OCI-LY1 (cell line): ENCODE measurements around the gene ACP5.
"Not testable (repeated sequence)": the region's sequence is repeated elsewhere in the genome, so short reads cannot be mapped to it uniquely, and the experiment has no call there.

Source experiments
- H2AFZ ChIP-seq: fragments of 200-600 bp; sonication (generic), shearing (Covaris generic); 2 replicates; pipeline ENCODE4 v1.6.0; 2014; ENCODE audit warnings: antibody characterized with exemption, mild to moderate bottlenecking, low read length
- H3F3A ChIP-seq: fragments of 200-600 bp; sonication (generic), shearing (Covaris generic); 2 replicates; pipeline ENCODE4 v1.6.0; 2014; ENCODE audit warnings: mild to moderate bottlenecking, antibody characterized with exemption, low read length, moderate library complexity; ENCODE audit not compliant: insufficient read depth
- H3K27ac ChIP-seq: fragments of 200-600 bp; sonication (generic); 2 replicates; pipeline ENCODE4 v1.5.1; 2014; ENCODE audit warnings: low read length, mixed run types, mild to moderate bottlenecking, low read depth; ENCODE audit not compliant: poor library complexity, severe bottlenecking
- H3K27me3 ChIP-seq: fragments of 200-600 bp; sonication (generic); 2 replicates; pipeline ENCODE4 v1.6.0; 2014; ENCODE audit warnings: antibody characterized with exemption, mild to moderate bottlenecking, low read length, moderate library complexity; ENCODE audit not compliant: insufficient read depth
- H3K36me3 ChIP-seq: fragments of 200-600 bp; sonication (generic); 2 replicates; pipeline ENCODE4 v1.6.1; 2014; ENCODE audit warnings: mild to moderate bottlenecking, antibody characterized with exemption, low read length, moderate library complexity, mixed read lengths; ENCODE audit not compliant: insufficient read depth
- H3K4me1 ChIP-seq: fragments of 200-600 bp; sonication (generic); 2 replicates; pipeline ENCODE4 v1.5.1; 2014; ENCODE audit warnings: mild to moderate bottlenecking, low read length, moderate library complexity; ENCODE audit not compliant: insufficient read depth, severe bottlenecking
- H3K4me2 ChIP-seq: fragments of 200-600 bp; sonication (generic), shearing (Covaris generic); 2 replicates; pipeline ENCODE4 v1.6.1; 2014; ENCODE audit warnings: low read length
- H3K4me3 ChIP-seq: fragments of 200-600 bp; sonication (generic); 2 replicates; pipeline ENCODE4 v1.5.1; 2014; ENCODE audit warnings: low read length, low read depth, mild to moderate bottlenecking, mixed read lengths; ENCODE audit not compliant: poor library complexity, severe bottlenecking
- H3K79me2 ChIP-seq: fragments of 200-600 bp; shearing (Covaris generic); 2 replicates; pipeline ENCODE4 v1.6.1; 2016; ENCODE audit warnings: mixed run types, low read length, mixed read lengths; ENCODE audit not compliant: insufficient read depth
- H3K9ac ChIP-seq: fragments of 200-600 bp; sonication (generic), shearing (Covaris generic); 2 replicates; pipeline ENCODE4 v1.6.1; 2014; ENCODE audit warnings: mild to moderate bottlenecking, low read length, mixed read lengths
- H3K9me2 ChIP-seq: fragments of 200-600 bp; sonication (generic), shearing (Covaris generic); 2 replicates; pipeline ENCODE4 v1.6.1; 2014; ENCODE audit warnings: low read depth, mild to moderate bottlenecking, low read length, mixed read lengths
- H3K9me3 ChIP-seq: fragments of 200-600 bp; shearing (Covaris generic); 2 replicates; pipeline ENCODE4 v1.6.1; 2014; ENCODE audit warnings: low read length, mixed read lengths
- H4K20me1 ChIP-seq: fragments of 200-600 bp; sonication (generic), shearing (Covaris generic); 2 replicates; pipeline ENCODE4 v1.6.0; 2016; ENCODE audit warnings: mild to moderate bottlenecking, low read length; ENCODE audit not compliant: insufficient read depth
- CTCF ChIP-seq: fragments of 200-600 bp; sonication (generic), shearing (Covaris generic); IDR thresholded peaks from 2 replicates; pipeline ENCODE4 v1.5.1; 2017; ENCODE audit warnings: mild to moderate bottlenecking, antibody characterized with exemption, low read length, moderate library complexity, mixed read lengths
- EZH2 ChIP-seq: fragments of 200-600 bp; sonication (generic), shearing (Covaris generic); IDR thresholded peaks from 2 replicates; pipeline ENCODE4 v1.8.0; 2017; ENCODE audit warnings: borderline replicate concordance, mixed run types, mild to moderate bottlenecking, antibody characterized with exemption, low read length, moderate library complexity, mixed read lengths

Gene ACP5

DNA sequence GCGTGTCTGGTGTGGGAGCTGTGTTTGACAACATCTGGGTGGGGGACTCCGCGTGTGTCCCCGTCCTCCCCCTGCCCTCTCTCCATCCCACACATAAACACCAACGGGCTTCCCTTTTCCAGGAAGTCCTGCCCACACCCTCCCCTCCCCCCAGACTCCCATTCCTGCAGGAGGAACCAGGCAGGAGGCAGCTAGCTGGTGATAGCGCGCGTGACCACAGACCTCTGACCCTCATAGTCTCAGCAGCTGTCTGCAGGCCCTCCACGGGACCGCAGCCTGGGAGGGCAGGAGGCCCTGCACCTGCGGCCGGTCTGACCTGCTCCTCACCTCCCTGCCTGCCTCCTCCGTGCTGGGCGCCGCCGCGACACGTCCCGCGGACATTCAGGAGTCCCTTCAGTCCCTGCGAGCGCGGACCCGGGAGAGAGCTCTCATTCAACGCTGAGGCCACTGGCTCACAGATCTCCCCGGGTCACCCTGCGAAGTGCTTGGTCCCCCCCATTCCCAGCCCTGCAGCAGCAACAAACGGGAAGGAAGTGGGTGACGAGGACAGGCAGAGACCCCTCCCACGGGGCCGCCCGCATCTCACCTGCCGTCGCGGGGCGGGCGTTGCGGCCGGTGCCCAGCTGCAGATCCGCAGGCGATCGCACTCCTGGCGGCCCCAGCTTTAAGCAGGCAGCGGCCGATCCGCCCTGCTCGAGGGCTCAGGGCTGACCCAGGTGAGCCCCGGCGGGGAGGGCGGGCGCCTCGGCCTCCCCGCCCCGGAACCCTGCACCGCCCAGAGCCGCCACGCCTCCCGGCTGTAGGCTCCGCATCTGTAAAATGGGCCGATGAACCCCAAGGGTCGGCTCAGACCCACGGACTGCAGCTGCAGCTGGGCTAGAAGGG lies 1.1 kb upstream of the ACP5 start:
- TF ChIP-seq CTCF (no peak), EZH2 (no peak)
- peak overlapping the region; percentile 55 for H3K4me3 ChIP-seq
- H3K27me3 ChIP-seq, result no peaks in the 10 kb centered on the region
- H3K9me3 ChIP-seq, result no peaks in the 10 kb centered on the region
- no peaks in the 10 kb centered on the region for H4K20me1 ChIP-seq
- H3K4me1 ChIP-seq, result peaks cover 45% of the 10 kb centered on the region
- H2AFZ ChIP-seq, result no peak overlapping the region
- H3F3A ChIP-seq, result no peaks in the 10 kb centered on the region
- no peaks in the 10 kb centered on the region for H3K9me2 ChIP-seq
- peak overlapping the region; percentile 2 for H3K27ac ChIP-seq
- no peaks in the 10 kb centered on the region for H3K36me3 ChIP-seq
- H3K79me2 ChIP-seq, result no peaks in the 10 kb centered on the region
- H3K4me2 ChIP-seq, result peak overlapping the region; percentile 62
- peak overlapping the region; percentile 45; the same call in 1 of the 2 replicates for H3K9ac ChIP-seq

DNA sequence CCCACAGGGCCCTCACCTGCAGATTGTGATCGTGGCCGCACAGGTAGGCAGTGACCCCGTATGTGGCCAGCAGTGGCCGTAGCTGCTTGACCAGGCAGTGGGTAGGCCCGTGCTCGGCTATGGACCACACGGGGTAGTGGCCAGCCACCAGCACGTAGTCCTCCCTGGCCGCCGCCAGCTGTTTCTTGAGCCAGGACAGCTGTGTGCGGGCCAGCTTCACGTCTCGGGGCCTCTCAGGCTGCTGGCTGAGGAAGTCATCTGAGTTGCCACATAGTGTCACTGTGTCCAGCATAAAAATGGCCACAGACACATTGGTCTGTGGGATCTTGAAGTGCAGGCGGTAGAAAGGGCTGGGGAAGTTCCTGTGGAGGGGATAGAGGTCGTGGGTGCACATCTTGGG lies 1.2 kb downstream of the ACP5 start:
- no peaks in the 10 kb centered on the region for H3F3A ChIP-seq
- H3K4me1 ChIP-seq, result peaks cover 29% of the 10 kb centered on the region
- H2AFZ ChIP-seq, result no peak overlapping the region
- no peaks in the 10 kb centered on the region for H3K79me2 ChIP-seq
- no peak overlapping the region for H3K9ac ChIP-seq
- H3K27me3 ChIP-seq, result no peaks in the 10 kb centered on the region
- no peak overlapping the region for H3K4me3 ChIP-seq
- no peak overlapping the region for H3K27ac ChIP-seq
- TF ChIP-seq CTCF (no peak), EZH2 (no peak)
- H3K4me2 ChIP-seq, result no peak overlapping the region
- H3K36me3 ChIP-seq, result no peaks in the 10 kb centered on the region
- H3K9me2 ChIP-seq, result no peaks in the 10 kb centered on the region
- no peaks in the 10 kb centered on the region for H4K20me1 ChIP-seq
- no peaks in the 10 kb centered on the region for H3K9me3 ChIP-seq

DNA sequence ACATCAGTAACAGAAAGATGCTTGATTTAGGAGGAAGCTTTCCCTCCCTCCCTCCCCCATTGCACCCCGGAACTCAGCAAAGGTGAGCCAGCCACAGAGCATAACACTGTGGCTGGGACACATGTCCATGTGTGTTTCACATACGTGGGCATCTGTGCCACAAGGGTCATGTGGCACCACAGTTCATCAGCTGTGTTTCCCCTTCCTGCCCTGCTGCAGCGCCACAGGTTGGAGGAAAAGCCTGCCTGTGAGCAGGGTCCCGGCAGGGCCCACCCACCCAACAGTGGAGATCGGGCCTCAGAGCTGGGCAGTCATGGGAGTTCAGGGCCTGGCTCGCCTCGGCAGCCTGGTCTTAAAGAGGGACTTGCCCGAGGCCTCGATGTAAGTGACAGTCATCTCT lies 2.8 kb downstream of the ACP5 start:
- H4K20me1 ChIP-seq, result no peaks in the 10 kb centered on the region
- no peaks in the 10 kb centered on the region for H3K9me3 ChIP-seq
- peaks cover 16% of the 10 kb centered on the region for H3K4me1 ChIP-seq
- no peaks in the 10 kb centered on the region for H3K9me2 ChIP-seq
- H3K4me3 ChIP-seq, result no peak overlapping the region
- no peaks in the 10 kb centered on the region for H3K79me2 ChIP-seq
- TF ChIP-seq CTCF, result no peak
- no peak for TF ChIP-seq EZH2
- H3K27me3 ChIP-seq, result no peaks in the 10 kb centered on the region
- no peaks in the 10 kb centered on the region for H3F3A ChIP-seq
- H3K4me2 ChIP-seq, result no peak overlapping the region
- H3K27ac ChIP-seq, result no peak overlapping the region
- no peak overlapping the region for H3K9ac ChIP-seq
- no peak overlapping the region for H2AFZ ChIP-seq
- no peaks in the 10 kb centered on the region for H3K36me3 ChIP-seq

- H3K9me3 ChIP-seq, H3K27me3 ChIP-seq, H2AFZ ChIP-seq, H3F3A ChIP-seq, H4K20me1 ChIP-seq, H3K4me3 ChIP-seq, H3K27ac ChIP-seq, H3K9ac ChIP-seq, H3K4me2 ChIP-seq, H3K9me2 ChIP-seq, H3K79me2 ChIP-seq, H3K36me3 ChIP-seq: not testable (repeated sequence)
- peaks cover 11% of the 10 kb centered on the region for H3K4me1 ChIP-seq
Measured at GRCh38 chr19:11573763-11574162, 3.7 kb downstream of the ACP5 start.

- H3K9me3 ChIP-seq, H3K9ac ChIP-seq, H3K27ac ChIP-seq, H3K4me3 ChIP-seq, H3K4me2 ChIP-seq, H3K9me2 ChIP-seq, H3K36me3 ChIP-seq, H3F3A ChIP-seq, H3K79me2 ChIP-seq, H4K20me1 ChIP-seq, H2AFZ ChIP-seq, H3K27me3 ChIP-seq, H3K4me1 ChIP-seq: not testable (repeated sequence)
Measured at GRCh38 chr19:11573354-11573753, 4.1 kb downstream of the ACP5 start.
